Embryonic facial prominence (tissue), 1 donor: ENCODE results near the gene IPO4.

Source experiments
- DNase-seq: peaks from one replicate; pipeline ENCODE4 v3.0.0-alpha.2; 2016; ENCODE audit errors: extremely low spot score

Gene IPO4

DNA sequence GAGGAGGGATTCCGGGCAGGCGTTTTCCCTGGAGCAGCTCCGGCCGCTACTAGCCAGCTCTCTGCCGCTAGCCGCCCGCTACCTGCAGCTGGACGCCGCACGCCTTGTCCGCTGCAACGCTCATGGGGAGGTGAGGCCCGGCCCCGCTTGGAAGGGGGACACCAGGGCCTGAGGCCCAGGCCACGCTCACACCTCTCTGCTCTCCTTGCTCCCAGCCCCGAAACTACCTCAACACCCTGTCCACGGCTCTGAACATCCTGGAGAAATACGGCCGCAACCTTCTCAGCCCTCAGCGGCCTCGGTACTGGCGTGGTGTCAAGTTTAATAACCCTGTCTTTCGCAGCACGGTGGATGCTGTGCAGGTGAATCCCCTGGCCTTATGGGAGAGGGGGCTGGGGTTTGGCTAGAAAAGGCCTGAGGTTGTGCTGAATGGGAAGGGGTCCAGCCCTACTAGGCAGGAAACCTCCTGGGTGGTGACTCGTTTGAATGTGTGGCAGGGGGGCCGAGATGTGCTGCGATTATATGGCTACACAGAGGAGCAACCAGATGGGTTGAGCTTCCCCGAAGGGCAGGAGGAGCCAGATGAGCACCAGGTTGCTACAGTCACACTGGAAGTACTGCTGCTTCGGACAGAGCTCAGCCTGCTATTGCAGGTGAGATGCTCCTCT lies 40.7 kb downstream of the IPO4 start:
- DNase-seq, result no peak

DNA sequence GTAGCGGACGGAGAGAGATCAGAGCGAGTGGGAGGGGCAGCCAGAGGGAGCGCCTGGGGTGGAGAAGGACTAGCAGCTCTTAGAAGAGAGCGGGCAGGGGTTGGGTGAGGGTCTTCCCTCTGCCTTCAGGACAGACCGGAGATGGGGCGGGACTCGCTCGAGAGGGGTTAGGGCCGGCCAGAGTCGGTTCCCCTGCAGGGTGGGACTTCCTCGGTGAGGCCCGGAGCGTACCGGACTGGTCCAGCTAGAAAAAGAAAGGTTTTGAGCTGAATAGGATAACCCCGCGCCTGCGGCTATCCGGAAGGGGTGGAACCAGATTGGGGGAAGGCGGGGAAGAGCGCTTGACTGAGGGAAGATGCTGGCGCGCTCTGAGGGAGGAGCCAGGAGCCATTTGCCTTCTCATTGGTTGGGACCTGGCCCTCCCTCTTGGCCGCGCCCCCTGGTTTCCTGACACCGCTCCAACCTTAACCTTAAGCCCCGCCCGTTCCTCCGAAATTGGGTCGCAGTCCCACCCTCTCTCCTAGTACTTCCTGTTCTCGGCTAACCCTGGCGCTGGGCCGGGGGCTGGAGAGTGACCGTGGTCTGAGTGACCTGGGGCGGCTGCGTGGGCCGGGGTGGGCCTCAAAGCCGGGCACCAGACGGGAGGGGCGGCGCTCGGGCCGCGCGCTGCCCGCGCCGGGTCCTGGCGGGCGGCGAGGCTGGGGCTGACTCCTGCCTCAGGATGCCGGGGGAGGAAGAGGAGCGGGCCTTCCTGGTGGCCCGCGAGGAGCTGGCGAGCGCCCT lies 41.4 kb downstream of the IPO4 start, which contains the start of gene RNF31:
TSS of gene RNF31 (plus strand) at position 521 of the 783 bp plus-strand sequence. CDS start at position 722, 201 bp downstream.
- peak; percentile 94 for DNase-seq

DNA sequence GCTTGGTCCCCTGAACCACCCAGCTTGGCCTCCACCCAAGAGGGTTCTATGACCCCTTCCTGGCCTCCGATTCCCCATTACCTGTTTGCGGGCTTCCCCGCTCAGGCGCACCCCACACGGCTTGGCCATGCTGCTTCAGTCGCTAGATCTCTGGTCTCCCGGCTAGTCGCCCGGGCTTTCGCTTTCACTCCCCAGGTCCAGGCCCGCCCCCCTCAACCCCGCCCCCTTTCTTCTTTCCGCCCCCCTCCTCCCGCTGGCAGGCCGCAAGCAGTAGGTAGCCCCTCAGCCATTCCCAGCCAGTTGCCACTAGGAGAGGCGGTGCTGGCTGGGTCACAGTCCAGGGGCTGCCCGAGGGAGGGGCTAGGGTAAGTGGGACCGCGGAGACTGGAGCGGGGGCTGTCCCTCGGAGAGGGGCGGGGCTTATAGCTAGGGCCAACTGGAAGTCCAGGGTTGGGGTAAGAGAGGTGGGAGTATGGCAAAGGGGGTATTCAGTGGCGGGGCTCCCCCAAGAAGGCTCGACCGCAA lies 42.1 kb downstream of the IPO4 start, which contains the start of gene PSME2:
TSS of gene PSME2 (minus strand) at position 158 of the 525 bp plus-strand sequence. CDS start at position 129, 29 bp downstream.
- DNase-seq, result peak; percentile 82

DNA sequence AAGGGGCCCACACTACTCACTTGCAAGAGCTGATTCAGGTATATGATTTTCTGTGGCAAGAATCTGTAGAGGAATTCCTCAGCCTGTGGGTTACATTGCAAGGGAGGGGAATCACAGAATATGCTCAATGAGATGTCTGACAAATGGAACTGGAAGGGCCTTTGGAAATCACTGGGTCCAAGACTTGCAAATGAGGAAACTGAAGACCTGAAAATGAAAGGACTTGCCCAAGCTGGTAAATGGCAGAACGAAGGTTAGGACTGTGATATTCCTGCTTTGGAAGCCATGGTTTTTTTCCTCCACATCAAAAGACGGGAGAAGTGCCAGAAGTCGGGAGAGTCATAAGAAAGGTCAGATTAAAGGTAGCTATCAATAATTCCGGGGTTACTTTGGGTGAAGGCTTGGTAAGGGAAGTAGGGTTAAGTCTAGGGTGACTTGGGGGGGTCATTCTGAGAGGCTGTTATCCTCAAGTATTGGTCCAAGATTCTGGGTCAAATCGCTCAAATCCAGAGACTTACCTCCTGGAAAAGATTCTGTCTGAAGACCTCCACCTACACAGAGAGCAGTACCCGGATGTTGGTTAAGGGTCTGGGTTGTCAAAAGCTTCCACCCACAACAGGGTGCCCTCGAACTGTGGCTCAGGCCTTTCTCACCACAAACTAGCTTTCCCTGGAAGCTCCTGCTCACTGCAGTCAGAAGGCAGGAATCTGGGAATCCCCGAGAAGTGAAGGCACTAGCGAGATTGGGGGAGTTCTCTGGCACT lies 42.7 kb downstream of the IPO4 start:
- no peak for DNase-seq

DNA sequence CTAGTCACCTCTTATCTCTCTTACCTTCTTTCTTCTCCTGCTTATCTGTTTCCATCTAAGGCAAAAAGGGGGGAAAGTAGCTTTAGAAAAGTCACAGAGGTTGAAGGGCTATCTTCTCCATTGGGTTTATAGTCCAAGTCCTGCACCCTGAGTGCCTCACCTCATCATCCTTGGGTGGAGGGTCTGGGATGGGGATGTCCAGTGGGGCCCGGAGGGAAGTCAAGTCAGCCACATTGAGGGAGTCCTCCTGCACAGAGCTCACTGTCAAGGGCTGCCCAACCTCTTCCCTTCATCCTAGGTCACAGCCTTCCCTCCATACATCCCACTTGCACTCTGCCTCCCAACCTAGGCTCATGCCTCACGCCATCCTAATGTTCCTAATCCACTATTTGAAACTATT lies 43.4 kb downstream of the IPO4 start:
- DNase-seq, result no peak

DNA sequence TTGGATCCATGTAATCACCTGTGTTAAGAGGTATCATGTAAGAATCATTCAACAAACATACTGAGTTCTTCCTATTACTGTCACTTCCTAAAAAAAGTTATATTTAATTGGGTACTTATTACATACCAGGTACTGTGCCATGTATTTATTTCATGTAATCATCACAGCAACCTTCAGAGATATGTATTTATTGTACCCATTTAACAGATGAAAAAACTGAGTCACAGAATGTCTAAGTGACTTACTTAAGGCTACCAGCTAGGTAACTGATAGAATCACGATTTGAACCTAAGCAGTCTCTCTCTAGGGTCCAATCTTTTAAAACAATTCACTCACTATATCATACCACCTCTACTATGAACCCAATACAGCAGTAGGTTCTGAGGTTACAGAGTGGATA lies 44.2 kb downstream of the IPO4 start:
- no peak for DNase-seq

DNA sequence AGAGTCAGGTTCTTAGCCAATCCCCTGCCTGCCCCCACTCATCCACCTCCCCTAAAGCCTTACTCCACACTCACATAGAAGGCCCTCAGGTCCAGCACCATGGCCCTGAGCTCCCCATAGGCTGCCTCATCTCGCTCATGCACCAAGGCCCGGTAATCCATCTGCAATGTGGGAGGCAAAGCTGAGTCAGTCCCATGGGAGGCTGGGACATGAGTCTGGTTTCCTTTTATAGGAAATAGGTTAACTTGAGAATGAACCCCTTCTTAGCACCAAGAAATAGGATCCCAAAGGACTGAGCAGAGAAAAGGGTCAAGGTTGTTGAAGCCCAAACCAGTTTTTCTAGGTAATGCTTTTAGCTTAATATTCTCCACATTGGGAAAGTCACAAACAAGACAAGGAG lies 45.1 kb downstream of the IPO4 start:
- DNase-seq, result no peak

DNA sequence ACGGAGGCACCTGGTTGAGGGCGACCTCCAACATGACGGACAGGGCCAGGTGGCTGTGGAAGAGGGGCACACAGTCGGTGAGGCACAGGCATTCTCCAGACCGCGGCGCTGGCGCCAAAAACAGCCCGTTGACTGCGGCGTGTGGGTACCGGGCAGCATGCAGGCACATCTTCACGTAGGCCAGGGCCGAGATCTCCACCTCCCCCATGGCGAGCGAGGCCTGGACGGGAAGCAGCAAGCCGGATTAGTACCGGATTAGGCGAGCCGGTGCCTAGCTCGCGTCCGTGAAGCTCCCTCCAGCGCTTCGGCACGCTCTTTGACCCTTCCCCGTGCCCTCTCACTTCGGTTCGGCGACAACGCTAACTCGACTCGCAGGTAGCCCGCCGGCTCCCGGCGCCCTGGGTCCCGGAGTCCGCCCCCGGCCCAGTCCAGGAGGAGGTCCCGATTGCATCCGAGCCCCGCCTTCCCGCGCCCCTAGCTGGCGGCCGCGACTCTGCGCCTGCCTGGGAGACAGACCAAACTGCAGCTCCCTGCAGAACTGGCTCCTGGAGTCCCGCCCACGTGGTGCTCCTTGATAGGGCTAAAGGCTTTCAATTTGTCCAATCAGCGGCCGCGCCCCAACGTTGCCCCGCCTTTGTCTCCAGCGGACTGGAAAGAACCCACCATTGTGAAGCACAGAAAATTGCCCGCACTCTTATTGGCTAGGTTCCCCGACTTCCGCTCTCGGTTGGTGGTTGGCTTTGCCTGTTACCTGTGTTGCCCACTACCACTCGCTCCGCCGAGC lies 47.3 kb downstream of the IPO4 start, which contains the start of gene EMC9:
TSS of gene EMC9 (minus strand) at position 495 of the 784 bp plus-strand sequence. CDS start at position 208, 287 bp downstream.
- peak; percentile 97 for DNase-seq

DNA sequence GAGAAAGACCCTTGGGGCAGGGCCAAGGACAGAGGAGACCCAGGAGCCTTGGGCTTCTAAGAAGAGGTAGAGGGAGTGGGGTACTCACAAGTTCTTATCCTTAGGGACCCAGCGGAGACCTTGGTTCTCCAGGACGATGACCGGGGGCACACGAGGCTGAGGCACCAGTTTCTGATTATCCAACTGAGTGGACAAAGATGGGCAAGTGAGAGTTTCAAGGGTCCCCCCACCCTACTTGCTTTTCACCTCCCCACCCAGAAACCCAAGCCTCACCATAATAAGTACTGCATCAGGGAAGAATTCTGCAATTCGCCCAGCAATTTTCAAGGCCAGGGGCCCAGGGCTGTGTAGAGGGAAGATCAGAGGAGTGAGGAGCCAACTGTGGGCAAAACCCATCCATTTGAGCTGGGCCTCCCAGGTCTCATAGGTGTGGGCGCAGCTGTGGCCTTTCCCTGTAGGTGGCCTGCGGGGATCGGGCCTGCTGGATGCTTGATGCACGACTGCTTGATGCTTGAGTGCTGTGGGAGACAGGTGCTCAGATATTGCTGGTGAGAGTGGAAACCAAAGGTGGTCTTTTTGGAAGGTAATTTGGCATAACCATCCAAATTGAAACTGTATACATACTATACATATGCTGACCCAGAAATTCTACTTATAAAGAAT lies 49.2 kb downstream of the IPO4 start:
- DNase-seq, result no peak

DNA sequence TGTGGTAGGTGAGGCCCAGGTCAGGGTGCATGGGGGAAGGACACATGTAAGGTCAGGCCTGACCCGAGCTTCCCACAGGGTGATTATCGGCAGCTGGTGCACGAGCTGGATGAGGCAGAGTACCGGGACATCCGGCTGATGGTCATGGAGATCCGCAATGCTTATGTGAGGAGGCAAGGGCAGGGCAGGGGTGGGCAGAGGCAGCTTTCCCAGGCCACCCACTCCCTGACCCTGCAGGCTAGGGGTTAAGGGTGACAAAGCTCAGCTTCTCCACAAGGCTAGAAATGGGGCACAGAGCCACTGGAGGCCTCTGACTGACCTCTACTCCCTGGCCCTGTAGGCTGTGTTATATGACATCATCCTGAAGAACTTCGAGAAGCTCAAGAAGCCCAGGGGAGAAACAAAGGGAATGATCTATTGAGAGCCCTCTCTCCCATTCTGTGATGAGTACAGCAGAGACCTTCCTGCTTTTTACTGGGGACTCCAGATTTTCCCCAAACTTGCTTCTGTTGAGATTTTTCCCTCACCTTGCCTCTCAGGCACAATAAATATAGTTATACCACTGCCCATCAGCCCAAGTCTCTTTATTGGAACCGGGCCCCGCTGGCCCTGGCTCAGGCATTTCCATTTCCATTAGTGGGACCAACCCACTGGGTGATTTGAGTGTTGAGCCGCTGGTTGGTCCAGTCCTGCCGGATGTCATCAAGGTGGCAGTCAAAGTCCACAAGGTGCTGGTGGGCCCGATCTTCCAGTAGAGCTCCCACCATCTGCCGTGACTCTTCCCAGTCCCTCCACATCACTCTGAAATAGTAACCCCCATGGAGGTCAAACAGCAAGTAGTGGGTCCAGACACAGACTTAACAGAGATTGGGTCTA lies 50.0 kb downstream of the IPO4 start:
- no peak for DNase-seq

DNA sequence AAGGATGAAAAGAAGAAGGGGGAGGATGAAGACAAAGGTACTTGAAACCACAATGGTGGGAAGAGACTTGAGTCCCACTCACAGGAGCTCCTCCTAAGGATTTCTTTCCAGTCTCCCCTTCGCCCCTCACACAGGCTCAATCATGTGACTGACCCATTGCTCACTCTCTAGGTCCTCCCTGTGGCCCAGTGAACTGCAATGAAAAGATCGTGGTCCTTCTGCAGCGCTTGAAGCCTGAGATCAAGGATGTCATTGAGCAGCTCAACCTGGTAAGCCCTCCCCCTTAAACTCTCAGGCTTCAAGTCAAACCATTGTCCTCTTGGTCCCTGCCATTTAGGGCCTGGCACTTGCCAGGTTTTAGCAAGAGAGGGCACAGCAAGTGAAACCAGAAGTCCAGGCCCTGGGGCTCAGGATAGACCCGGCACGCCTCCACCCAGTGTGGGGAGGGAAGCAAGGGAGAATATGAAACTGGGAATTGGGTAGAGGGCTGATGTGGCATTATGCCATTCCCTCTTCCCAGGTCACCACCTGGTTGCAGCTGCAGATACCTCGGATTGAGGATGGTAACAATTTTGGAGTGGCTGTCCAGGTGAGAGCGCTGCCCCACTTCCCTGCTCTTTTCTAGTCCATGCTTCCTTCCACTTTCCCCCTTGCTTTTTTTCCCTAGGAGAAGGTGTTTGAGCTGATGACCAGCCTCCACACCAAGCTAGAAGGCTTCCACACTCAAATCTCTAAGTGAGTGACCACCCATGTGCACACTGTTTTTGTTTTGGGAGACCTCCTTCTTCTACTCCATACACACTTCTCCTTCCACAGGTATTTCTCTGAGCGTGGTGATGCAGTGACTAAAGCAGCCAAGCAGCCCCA lies 50.9 kb downstream of the IPO4 start:
- DNase-seq, result no peak

DNA sequence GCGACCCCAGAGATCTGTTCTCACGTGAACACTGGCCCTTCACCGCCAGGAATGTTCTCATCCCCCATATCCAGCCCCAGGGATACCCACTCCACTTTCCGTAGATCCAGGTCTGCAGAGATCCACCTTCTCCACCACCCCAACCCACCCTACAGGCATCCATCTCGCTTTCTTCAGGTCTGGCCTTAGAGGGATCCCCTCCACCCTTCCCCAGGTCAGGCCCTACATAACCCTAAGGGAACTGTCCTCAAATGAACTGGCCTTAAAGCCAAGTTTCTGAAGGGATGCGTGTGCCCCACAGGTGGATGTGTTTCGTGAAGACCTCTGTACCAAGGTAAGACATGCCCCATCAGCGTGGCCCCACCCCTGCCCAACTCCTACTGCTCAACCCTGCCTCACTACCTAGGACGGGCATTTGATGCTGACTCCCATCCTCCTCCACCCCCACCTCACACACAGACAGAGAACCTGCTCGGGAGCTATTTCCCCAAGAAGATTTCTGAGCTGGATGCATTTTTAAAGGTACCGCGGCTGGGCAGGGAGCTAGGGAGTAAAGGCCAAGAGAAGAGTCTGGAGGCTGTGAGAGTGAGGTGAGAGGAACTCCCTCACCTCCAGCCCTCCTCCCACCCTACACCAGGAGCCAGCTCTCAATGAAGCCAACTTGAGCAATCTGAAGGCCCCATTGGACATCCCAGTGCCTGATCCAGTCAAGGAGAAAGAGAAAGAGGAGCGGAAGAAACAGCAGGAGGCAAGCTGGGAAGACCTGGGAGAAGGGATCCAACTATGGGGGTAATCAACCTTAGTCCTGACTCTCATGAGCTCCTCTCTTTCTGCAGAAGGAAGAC lies 51.7 kb downstream of the IPO4 start:
- DNase-seq, result no peak

DNA sequence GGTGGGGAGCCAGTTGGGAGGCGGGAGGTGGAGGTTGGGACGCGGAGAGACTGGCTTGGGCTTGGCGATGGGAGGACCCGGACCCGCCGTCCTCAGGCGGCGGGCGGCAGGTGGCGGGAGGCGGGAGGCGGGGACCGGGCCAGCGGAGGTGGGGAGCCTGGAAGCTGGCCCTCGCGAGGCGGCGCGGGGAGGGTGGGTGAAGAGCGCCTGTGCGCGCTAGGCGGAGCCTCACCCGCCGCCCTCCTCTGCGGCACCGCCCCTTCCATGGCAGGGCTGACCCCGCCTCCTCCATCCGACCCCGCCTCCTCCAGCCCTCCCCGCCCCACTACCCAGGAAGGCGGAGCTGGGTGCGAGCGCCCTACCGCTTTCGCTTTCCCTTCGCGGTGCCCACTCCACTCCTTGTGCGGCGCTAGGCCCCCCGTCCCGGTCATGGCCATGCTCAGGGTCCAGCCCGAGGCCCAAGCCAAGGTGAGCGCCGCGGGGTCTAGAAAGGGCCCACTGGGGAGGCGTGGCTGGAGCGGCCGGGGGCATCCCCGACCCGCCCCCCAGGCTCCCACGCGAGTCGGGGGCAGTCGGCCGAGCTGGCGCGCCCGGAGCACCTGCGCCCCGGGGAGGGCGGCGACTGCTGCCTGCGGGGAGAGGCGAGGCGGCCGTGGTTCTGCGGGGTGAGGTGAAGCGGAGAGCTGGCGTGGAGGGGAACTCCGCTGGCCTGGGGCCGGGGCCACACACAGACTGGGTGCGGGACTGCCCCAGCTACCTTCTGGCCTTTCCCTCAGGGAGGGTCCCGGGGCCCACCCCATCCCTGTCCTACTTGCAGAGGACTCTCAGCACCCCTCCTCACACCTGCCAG lies 52.6 kb downstream of the IPO4 start, which contains the start of gene PSME1:
TSS of gene PSME1 (plus strand) at position 361 of the 850 bp plus-strand sequence. CDS start at position 430, 69 bp downstream.
- DNase-seq, result peak; percentile 82

DNA sequence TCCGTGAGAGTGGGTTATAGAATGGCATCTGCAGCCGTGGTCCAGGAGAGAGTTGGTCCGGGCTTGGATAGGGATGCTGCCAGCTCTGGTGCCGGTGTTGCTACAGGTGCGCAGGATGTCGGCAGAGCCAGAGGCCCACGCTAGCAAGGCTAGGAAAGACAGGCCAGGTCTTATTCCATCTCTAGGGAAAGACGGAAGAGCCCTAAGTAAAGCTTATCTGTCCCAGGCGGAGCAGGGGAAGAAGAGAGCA lies 53.1 kb downstream of the IPO4 start:
- no peak for DNase-seq

DNA sequence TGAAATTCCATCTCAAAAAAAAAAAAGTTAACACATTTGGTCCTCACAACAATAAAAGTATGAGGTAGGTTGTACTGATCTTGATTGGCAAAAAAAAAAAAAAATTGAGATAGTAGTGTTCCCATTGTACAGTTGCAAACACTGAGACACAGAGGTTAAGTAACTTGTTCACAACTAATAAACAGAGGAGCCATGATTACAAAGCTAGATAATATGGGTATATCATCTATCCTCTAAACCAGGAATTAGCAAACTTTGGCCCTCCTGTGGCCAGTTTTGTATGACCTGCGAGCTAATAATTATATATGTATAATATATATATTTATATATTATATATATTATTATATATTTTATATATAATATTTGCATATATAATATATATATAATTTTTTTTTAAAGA lies 54.9 kb downstream of the IPO4 start:
- DNase-seq, result no peak

DNA sequence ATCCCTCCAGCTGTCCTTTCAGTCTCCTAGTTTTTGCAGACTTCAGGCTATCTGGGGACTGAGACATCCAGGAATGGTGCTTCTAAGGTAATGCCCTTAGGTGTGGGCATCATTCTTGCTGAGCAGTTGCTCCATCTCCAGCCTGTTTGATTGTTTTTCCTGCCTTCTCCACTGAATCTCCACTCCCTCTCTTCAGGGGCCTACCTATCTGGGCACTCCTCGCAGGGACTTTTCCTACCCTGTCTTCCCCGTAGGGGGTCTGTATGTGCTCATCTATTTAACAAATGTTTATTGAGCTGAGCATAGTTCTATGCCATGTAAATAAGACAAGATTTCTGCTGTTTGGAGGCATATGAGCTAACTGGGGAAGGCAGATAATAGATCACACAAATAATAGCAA lies 55.6 kb downstream of the IPO4 start:
- no peak for DNase-seq
